Myocyte (in vitro differentiated cells): ENCODE results near the gene VDAC1. TPM values are rescaled to one million over a fixed set of nuclear protein-coding genes. Genes with fewer than 3 reads are reported as not detected.
"Not testable (repeated sequence)": the region's sequence is repeated elsewhere in the genome, so short reads cannot be mapped to it uniquely, and the experiment has no call there.

Experiments used
- DNase-seq: peaks from one replicate; pipeline ENCODE4 v3.0.0-alpha.2; 2012; ENCODE audit warnings: low read depth
- total RNA-seq: library from RNA; depleted of rRNA; stranded (reverse); fragments of >200 nt; gene quantifications from 2 replicates; pipeline ENCODE4 v1.2.3, GENCODE V29; 2014

VDAC1 gene
- total RNA-seq, 1 donor from 2014 or later = 504 TPM

- DNase-seq = peak; percentile 98
Measured at GRCh38 chr5:133968204-133968980, 36.4 kb downstream of the VDAC1 start, which contains the start of gene C5orf15. Gene C5orf15 (minus strand): TSS chr5:133968625. CDS start chr5:133968584, 41 bp downstream.

GRCh38 chr5:133967698-133968203 is 37.0 kb downstream of the VDAC1 start:
- DNase-seq = peak; percentile 42

DNA sequence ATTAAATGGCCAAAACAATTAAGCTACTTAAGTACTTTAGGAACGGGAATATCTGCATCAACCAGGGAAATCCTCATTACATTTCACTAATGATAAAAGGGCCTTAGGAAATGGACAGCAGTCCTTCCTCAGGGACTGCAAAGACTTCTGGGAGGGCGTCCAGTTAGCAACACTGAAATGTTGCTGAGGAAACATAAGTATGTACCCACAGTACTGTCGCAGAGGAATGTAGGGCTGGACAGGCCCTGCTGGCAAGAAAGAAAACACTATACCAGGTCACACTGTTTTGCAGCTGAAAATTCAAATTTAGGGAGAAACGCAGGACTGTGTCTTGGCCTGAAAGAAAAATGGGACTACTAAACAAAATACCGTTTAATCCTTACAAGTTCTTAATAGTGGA is 37.7 kb downstream of the VDAC1 start:
- DNase-seq = no peak

DNA sequence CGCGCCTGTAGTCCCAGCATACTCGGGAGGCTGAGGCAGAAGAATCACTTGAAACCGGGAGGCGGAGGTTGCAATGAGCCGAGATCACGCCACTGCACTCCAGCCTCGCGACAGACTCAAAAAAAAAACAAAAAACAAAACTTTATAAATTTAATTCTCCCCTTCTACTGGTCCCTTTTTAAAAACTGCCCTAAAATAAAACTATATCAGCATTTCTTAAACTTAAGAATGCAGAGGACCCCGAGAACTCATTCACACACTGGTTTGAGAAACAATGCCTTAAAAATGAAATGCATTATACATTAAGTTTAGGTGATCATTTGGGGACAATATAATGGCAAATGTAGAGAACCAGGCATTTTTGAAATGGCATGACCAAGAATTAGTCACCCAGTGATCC is 38.7 kb downstream of the VDAC1 start:
- DNase-seq = no peak

DNA sequence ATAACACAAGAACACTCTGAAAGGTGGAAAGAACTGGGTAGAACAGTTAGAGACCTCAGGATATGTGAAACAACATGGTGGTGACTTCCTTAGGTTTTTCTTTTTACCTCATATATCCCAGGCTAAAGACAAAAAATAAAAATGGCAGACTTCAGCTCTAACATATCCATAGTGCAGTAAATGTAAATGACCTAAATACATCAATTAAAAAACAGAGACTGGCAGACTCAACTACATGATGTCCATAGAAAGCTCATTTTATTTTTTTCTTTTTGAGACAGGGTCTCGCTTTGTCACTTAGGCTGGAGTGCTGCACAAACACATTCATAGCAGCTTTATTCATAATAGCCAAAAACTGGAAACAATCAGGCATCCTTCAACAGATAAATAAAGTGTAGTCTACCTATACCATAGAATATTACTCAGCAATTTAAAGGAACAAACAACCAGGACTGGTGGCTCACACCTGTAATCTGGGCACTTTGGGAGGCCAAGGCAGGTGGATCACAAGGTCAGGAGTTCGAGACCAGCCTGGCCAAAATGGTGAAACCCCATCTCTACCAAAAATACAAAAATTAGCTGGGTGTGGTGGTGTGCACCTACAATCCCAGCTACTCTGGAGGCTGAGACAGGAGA is 41.2 kb downstream of the VDAC1 start:
- DNase-seq = no peak

DNA sequence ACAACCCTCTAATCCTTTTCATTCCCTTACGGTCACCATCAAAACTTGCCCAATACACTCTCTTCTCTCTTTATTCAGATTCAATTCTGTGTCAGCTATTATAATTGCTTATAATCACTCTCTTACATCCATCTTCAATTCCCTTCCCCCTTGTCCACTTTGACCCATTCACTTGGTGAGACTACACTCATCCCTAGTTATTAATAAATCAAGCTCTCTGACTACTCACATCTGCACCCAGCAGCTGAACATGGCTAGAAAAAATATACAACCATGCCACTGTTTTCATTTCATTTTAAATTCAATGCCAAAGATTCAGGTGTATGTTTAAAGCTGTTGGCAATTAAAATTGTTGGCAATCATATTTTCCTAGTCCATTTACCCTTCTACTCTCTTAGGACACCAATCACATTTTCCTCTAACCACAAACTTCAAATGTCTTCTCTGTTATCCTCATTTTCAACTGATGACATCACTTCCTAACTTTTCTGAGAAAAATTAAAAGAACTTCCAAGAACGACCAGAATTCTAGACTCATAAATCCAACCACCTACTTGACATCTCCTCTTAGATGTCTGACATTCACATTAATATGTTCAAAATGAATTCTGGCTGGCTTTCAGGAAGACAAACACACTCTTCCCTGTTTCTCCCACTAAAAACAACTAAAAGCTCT is 41.8 kb downstream of the VDAC1 start:
- peak; percentile 26 for DNase-seq

DNA sequence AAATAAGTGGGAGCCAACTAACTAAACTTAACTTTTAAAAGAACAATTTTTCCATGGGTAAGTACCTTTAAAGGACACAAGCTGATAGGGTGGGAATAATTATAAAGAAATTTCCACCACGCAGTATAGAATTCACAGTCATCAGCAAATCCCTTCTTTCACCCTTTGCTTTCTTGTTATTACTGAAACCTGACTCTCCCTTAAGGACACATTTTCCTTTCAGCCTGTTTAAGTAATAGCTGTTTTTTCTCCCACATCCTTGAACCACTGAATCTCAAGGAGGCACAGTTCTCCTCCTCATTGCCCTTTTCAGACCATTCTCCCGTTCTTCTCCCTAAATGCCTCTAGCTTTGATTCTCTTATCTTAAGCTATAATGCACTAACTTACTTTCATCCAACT is 42.6 kb downstream of the VDAC1 start:
- no peak for DNase-seq

GRCh38 chr5:133959643-133960042 is 45.1 kb downstream of the VDAC1 start:
- no peak for DNase-seq

- no peak for DNase-seq
Measured at GRCh38 chr5:133957591-133957990, 47.2 kb downstream of the VDAC1 start.

DNA sequence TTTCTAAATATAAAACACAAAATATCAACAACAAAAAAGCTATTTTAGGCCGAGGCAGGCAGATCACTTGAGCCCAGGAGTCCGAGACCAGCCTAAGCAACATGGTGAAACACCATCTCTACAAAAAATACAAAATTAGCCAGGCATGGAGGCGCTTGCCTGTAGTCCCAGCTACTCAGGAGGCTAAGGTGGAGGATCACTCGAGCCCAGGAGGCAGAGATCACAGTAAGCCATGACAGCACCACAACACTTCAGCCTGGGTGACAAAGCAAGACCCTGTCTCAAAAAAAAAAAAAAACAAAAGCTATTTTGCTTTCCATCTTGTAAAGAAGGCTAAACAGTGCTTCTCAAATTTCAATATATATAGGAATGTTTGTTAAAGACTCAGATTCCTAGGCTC is 47.7 kb downstream of the VDAC1 start:
- no peak for DNase-seq

DNA sequence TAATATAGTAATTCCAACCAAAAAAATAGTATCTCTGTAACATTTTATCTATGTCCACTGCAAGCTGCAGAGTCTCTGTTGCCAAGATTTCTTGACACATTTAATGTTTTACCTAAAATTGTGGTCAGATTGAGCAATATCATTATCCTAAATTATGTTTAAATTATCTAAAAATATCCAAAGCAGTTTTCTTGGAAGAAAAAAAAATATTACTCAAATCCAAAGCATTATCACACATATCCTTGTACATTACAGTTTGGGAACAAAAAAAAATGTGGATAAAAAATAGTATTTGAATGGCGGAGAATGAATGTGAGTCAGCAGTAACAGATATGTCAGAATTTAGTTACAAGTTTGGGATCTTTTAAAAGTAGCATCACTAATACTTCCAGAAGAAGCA is 48.6 kb downstream of the VDAC1 start:
- not testable (repeated sequence) for DNase-seq

DNA sequence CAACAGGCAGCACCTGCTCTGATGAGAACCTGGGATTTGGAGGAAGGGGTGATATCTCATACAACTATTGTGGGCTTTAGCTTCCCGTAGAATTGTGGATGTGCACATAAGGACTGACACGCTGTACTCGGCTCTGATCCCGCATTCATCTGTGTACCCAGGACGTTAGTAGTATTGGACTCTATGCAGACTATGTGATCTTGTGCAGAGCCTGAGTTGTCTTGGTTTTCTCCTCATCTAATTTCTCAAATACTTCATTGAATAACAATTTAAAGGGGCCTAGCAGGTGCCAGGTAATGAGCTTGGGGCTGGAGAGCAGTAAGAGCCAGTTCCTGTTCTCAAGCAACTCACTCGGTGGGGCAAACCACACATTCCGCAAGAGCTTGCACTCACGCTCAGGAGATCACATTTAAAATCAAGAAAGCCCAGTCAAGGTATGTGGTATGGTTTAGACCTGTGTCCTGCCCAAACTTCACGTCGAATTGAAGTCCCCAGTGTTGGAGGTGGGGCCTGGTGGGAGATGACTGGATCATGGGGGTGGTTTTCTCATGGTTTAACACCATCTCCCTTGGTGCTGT is 51.1 kb downstream of the VDAC1 start:
- DNase-seq = no peak

- peak; percentile 79 for DNase-seq
Measured at GRCh38 chr5:133952729-133953567, 51.8 kb downstream of the VDAC1 start.

- DNase-seq = no peak
Measured at GRCh38 chr5:133950821-133951612, 53.8 kb downstream of the VDAC1 start.

DNA sequence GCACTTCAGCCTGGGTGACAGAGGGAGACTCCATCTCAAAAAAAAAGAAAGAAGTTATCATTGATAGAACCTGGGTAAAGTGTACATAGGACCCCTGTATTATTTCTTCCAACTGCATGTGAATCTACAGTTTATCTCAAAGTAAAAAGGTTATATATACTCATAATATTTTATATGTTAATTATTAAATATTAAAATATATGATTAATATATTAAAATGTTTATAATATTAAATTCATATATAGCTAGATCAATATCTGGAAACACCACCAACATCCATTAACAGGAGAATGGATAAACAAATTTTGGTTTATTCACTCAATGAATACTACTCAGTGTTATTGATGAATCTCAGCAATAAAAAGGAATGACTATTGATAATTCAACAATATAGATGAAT is 56.1 kb downstream of the VDAC1 start:
- no peak for DNase-seq

- DNase-seq = no peak
Measured at GRCh38 chr5:133947431-133947841, 57.3 kb downstream of the VDAC1 start.

- DNase-seq = no peak
Measured at GRCh38 chr5:133945568-133945967, 59.2 kb downstream of the VDAC1 start.

- DNase-seq = peak; percentile 27
Measured at GRCh38 chr5:133944263-133945185, 60.3 kb downstream of the VDAC1 start.

DNA sequence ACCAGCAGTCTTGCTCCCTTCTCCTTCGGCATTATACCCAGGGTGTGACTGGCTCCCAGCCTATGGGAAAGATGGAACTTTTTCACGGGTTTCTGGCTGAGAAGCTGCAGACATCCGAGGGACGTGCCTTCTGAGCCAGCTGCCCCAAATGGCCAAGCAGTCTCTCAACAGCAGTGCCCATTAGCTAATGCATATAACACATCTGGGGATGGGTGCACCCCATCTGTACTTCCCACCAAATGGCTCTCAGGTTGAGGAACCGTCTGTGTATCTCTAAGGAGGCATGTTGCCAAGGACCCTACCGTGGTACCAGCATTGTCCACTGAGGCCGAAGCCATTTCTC is 61.3 kb downstream of the VDAC1 start:
- no peak for DNase-seq
